Parathyroid adenoma (tissue), 2 donors: ENCODE data around the gene FLOT1.
A peak's percentile ranks its signal among the peaks of the same experiment; 100 is the strongest.

Experiments
- H2AFZ ChIP-seq: fragments of 300-600 bp; sonication (generic); one replicate; pipeline ENCODE4 v1.7.0; 2017; ENCODE audit warnings: antibody characterized with exemption, mild to moderate bottlenecking
- H3K27ac ChIP-seq: fragments of 300-600 bp; sonication (generic); one replicate; pipeline ENCODE4 v1.7.0; 2017
- H3K27me3 ChIP-seq: fragments of 300-600 bp; sonication (generic); one replicate; pipeline ENCODE4 v1.7.0; 2017; ENCODE audit warnings: low read length; ENCODE audit not compliant: control insufficient read depth, insufficient read depth
- H3K36me3 ChIP-seq: fragments of 300-600 bp; sonication (generic); one replicate; pipeline ENCODE4 v1.7.0; 2017; ENCODE audit warnings: low read length; ENCODE audit not compliant: control insufficient read depth, insufficient read depth
- H3K4me1 ChIP-seq: fragments of 300-600 bp; sonication (generic); one replicate; pipeline ENCODE4 v1.7.0; 2017; ENCODE audit warnings: control low read depth
- H3K4me2 ChIP-seq: fragments of 300-600 bp; sonication (generic); one replicate; pipeline ENCODE4 v1.7.0; 2017; ENCODE audit warnings: low read length
- H3K4me3 ChIP-seq: fragments of 300-600 bp; sonication (generic); one replicate; pipeline ENCODE4 v1.7.0; 2017; ENCODE audit warnings: low read depth, low read length
- H3K79me2 ChIP-seq: fragments of 300-600 bp; sonication (generic); one replicate; pipeline ENCODE4 v1.7.0; 2017; ENCODE audit warnings: control low read depth
- H3K9ac ChIP-seq: fragments of 300-600 bp; sonication (generic); one replicate; pipeline ENCODE4 v1.7.0; 2017; ENCODE audit warnings: mild to moderate bottlenecking
- H3K9me3 ChIP-seq: fragments of 300-600 bp; sonication (generic); one replicate; pipeline ENCODE4 v1.7.0; 2017; ENCODE audit warnings: low read length; ENCODE audit not compliant: control insufficient read depth
- CTCF ChIP-seq: fragments of 300-600 bp; sonication (generic); IDR thresholded peaks from one replicate; pipeline ENCODE4 v1.7.0; 2017; ENCODE audit warnings: antibody characterized with exemption, mild to moderate bottlenecking
- donor health status: primary hyperparathyroidism.

The FLOT1 gene

GRCh38 chr6:30782425-30783014 lies 40.0 kb upstream of the FLOT1 start:
- no peaks in the 10 kb centered on the region for H3K36me3 ChIP-seq
- peak overlapping the region; percentile 17 for H3K4me3 ChIP-seq
- TF ChIP-seq CTCF: no peak
- no peaks in the 10 kb centered on the region for H3K9me3 ChIP-seq
- no peak overlapping the region for H3K9ac ChIP-seq
- H3K4me1 ChIP-seq: peaks cover 29% of the 10 kb centered on the region
- peak overlapping the region; percentile 65 for H2AFZ ChIP-seq
- H3K27ac ChIP-seq: peak overlapping the region; percentile 68
- H3K4me2 ChIP-seq: peak overlapping the region; percentile 39
- H3K27me3 ChIP-seq: no peaks in the 10 kb centered on the region
- no peaks in the 10 kb centered on the region for H3K79me2 ChIP-seq

- Histone ChIP-seq H3K79me2 (no peaks in the 10 kb centered on the region), H3K27me3 (no peaks in the 10 kb centered on the region), H3K9ac (no peak overlapping the region), H3K27ac (peak overlapping the region; percentile 68), H2AFZ (peak overlapping the region; percentile 65), H3K4me2 (peak overlapping the region; percentile 39), H3K4me3 (peak overlapping the region; percentile 17), H3K4me1 (peaks cover 29% of the 10 kb centered on the region), H3K36me3 (no peaks in the 10 kb centered on the region), H3K9me3 (no peaks in the 10 kb centered on the region)
- TF ChIP-seq CTCF: no peak
Measured at GRCh38 chr6:30781743-30782424, 39.4 kb upstream of the FLOT1 start.

- Histone ChIP-seq H3K27me3 (no peaks in the 10 kb centered on the region), H2AFZ (peak overlapping the region; percentile 65), H3K36me3 (no peaks in the 10 kb centered on the region), H3K4me2 (peak overlapping the region; percentile 39), H3K79me2 (no peaks in the 10 kb centered on the region), H3K4me1 (peaks cover 29% of the 10 kb centered on the region), H3K27ac (peak overlapping the region; percentile 68), H3K9me3 (no peaks in the 10 kb centered on the region), H3K4me3 (peak overlapping the region; percentile 17), H3K9ac (no peak overlapping the region)
- TF ChIP-seq CTCF: no peak
Measured at GRCh38 chr6:30781395-30781742, 38.9 kb upstream of the FLOT1 start.

- no peaks in the 10 kb centered on the region for H3K79me2 ChIP-seq
- TF ChIP-seq CTCF: no peak
- peak overlapping the region; percentile 53 for H2AFZ ChIP-seq
- H3K4me3 ChIP-seq: no peak overlapping the region
- no peak overlapping the region for H3K9ac ChIP-seq
- peaks cover 29% of the 10 kb centered on the region for H3K4me1 ChIP-seq
- no peaks in the 10 kb centered on the region for H3K36me3 ChIP-seq
- no peak overlapping the region for H3K27ac ChIP-seq
- no peaks in the 10 kb centered on the region for H3K27me3 ChIP-seq
- no peak overlapping the region for H3K4me2 ChIP-seq
- H3K9me3 ChIP-seq: no peaks in the 10 kb centered on the region
Measured at GRCh38 chr6:30780642-30780920, 38.1 kb upstream of the FLOT1 start.
